Measurements from ENCODE around the gene SH3PXD2B.

Gene SH3PXD2B

DNA sequence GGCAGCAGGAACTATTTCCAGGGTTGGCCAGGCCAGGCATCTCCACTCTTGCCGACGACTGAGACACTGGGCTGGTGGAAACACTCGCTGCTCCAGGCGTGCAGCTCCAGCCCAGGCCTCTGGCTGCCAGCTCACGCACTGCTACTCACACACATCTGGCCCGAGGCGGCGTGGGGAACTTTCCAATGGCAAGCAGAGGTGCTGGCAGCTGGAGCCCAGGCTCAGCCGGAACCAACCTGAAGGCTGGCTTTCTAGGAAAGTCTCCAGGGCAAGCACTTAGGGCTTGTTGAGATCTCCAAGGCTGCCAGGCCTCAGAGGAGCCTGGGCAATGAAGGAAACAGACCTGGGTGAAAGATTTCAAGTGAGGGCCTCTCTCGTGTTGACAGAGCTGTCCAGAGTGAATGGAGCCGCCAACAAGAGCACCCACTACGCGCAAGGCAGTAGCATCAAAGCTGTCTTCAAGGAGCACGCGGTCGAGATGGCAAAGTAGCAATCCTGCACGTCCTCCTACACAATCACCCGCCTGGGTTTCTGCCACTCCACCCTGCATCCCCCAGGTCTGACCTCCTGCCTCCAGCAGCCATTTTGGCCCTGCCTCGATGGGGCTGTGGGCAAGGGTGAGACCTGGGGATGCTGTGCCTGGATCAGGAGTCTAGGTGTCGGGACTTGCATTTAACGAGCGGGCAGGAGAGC lies 14.4 kb downstream of the SH3PXD2B start:
- Mint-ChIP-seq H3K4me1 (ENCODE audit: low read depth) (peaks cover 19% of the 10 kb centered on the region), H3K4me3 (no peak overlapping the region), H3K27me3 (peaks cover 22% of the 10 kb centered on the region)

DNA sequence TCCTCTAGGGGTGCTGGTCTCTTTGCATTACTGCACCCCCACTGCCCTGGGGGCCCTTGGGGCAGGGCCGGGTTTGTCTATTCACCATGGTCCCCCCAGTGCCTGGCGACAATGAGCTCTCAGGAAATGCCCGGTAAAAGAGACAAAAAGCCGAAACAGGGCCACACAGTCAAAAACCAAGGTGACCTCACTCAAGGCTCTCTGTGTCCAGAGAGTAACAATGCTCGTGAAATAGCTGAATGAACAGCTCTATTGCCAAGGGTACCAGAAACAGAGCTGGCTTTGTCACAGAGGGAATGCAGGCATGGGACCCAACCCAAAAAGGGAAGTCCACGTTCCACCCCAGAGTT lies 16.0 kb downstream of the SH3PXD2B start:
- peaks cover 9% of the 10 kb centered on the region for H3K4me1 Mint-ChIP-seq (ENCODE audit: low read depth)

More for the DNA sequence above, 14.4 kb downstream of the SH3PXD2B start:
- H3K9me3 Mint-ChIP-seq = no peaks in the 10 kb centered on the region
- no peaks in the 10 kb centered on the region for H3K36me3 Mint-ChIP-seq (ENCODE audit: low read depth)
- no peak overlapping the region for H3K27ac Mint-ChIP-seq

DNA sequence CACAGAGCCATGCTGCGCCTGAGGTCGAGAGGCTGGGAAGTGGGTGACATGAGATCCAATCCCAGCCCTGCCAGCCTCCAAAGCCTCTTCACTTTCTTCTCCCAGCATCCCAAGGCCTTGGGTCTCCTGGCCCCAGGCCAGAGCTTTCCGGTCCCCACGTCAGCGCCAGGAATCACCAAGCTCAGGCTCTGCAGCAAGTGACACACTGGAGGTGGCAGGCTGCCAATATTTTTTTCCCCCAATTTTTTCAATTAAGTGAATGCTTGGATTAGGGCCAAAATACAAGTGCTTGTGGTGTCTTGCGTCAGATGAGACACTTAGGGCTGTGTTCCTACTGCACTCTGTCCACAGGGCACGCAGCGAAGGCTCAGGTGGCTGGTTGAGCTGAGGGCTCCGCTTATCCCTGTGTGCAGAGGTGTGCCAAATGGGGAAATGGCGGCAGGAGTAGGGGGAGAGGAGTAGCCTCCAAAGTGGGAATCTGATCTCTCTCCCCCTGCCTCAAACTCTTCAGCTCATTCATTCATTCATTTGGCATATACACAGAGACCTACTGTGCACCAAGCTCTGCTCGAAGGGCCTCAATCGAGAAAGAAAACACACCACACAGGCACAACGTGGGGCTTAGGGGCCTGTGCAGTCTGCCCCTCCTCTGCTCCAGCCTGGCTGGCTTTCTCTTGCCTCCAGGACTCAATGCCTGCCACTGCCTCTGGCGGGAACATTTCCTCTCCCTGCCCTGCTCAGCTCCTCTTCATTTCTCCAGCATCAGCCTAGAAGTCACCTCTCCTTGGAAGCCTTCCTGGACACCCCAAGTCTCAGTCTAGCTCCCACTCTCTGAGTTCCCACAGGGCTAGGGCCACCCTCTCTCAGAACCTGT lies 16.6 kb downstream of the SH3PXD2B start:
- no peak overlapping the region for H3K27ac Mint-ChIP-seq
- no peaks in the 10 kb centered on the region for H3K36me3 Mint-ChIP-seq (ENCODE audit: low read depth)
- no peak overlapping the region for H3K4me3 Mint-ChIP-seq
- no peaks in the 10 kb centered on the region for H3K9me3 Mint-ChIP-seq
- peaks cover 10% of the 10 kb centered on the region for H3K27me3 Mint-ChIP-seq
- peaks cover 3% of the 10 kb centered on the region for H3K4me1 Mint-ChIP-seq (ENCODE audit: low read depth)

More for the DNA sequence above, 16.0 kb downstream of the SH3PXD2B start:
- Mint-ChIP-seq H3K27me3 (peaks cover 9% of the 10 kb centered on the region), H3K9me3 (no peaks in the 10 kb centered on the region), H3K27ac (no peak overlapping the region), H3K36me3 (ENCODE audit: low read depth) (no peaks in the 10 kb centered on the region), H3K4me3 (no peak overlapping the region)

DNA sequence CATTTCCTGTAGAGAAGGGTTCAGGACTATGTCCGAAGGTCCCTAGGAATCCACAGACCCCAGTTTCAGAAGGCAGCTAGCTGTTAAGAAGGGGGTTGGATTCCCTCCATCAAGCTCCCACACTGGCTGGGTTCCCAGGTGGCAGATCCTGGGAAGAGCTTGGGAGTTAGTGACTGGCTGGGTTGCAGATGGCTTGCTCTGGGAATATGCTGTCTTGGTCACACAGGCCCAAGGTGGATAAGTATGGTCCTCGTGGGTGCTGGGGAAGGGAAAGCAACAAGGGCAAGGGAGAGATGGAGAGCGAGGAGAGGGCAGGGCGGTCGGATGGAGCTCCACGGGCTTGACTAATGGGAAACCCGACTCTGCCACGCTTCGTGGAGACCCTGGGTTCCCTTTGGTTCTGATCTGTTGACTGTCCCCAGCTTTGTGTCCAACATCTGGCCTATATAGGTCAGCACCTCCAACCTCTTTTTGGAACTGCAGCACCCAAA lies 17.4 kb downstream of the SH3PXD2B start:
- Mint-ChIP-seq H3K27me3 (peaks cover 4% of the 10 kb centered on the region), H3K4me1 (ENCODE audit: low read depth) (no peaks in the 10 kb centered on the region), H3K27ac (no peak overlapping the region), H3K36me3 (ENCODE audit: low read depth) (no peaks in the 10 kb centered on the region), H3K4me3 (no peak overlapping the region), H3K9me3 (no peaks in the 10 kb centered on the region)

DNA sequence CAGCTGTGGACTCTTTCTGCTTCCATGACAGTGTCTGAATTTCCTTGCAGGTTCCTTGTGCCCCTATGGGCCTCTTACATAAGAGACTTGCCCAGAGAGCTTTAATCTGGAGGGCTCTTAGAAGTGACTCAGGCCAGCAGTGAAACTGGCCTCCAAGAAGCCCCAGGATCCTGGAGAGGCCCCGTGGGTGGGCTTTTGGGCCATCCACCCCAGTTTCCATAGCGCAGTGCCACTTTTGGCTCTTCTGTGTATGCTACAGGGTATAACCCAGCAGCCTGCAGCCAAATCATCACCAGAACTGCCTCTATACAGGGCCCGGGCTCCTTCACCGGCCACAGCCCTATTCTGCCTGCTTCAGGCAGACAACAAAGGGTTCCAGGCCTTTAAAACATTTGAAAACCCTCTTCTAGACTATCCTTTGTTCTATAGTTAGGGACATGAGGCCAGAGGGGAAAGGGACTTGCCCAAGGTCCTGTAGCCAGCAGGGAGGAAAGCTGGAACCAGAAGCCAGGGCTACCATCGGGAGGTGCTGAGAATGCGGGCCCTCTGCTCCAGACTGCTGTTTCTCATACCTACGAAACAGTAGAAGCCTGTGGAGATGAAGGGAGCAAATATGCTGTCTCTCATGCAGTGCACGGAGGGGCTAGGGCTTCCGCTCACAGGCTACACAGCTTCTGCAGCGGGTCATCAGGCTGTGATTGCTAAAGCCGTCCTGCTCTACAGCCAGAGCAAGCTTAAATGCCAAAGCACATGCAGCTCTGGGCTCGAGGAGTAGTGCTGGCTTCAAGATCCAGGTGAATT lies 18.0 kb downstream of the SH3PXD2B start:
- Mint-ChIP-seq H3K4me3 (no peak overlapping the region), H3K27me3 (peaks cover 3% of the 10 kb centered on the region), H3K9me3 (no peaks in the 10 kb centered on the region), H3K4me1 (ENCODE audit: low read depth) (no peaks in the 10 kb centered on the region), H3K27ac (no peak overlapping the region), H3K36me3 (ENCODE audit: low read depth) (no peaks in the 10 kb centered on the region)

DNA sequence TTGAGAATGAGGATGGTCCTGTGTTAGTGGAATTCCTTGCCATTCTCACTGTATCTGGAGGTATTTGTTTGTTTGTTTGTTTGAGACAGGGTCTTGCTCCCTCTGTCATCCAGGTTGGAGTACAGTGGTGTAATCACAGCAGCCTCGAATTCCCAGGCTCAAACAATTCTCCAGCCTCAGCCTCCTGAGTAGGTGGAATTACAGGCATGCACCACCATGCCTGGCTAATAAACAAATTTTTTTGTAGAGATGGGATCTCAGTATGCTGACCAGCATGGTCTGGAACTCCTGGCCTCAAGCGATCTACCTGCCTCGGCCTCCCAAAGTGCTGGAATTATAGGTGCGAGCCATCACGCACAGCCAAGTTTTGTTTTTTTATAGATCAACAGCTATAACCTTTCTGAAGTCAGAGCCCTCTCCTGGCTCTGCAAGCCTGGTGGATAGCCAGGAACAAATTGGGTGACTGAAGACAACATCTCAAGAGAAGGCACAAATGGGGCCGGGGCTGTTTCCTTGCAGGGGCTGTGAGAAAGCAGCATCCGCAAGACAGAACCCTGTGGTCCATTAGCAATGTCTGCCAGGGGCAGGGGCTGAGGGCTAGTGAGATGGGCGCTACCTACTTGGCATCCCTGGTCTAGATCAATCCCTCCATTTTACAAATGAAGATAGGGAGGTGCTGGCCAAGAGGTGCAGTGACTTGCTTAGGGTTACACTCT lies 18.8 kb downstream of the SH3PXD2B start:
- no peaks in the 10 kb centered on the region for H3K9me3 Mint-ChIP-seq
- no peak overlapping the region for H3K27ac Mint-ChIP-seq
- H3K4me3 Mint-ChIP-seq = no peak overlapping the region
- no peaks in the 10 kb centered on the region for H3K4me1 Mint-ChIP-seq (ENCODE audit: low read depth)
- peaks cover 3% of the 10 kb centered on the region for H3K27me3 Mint-ChIP-seq
- H3K36me3 Mint-ChIP-seq (ENCODE audit: low read depth) = no peaks in the 10 kb centered on the region

DNA sequence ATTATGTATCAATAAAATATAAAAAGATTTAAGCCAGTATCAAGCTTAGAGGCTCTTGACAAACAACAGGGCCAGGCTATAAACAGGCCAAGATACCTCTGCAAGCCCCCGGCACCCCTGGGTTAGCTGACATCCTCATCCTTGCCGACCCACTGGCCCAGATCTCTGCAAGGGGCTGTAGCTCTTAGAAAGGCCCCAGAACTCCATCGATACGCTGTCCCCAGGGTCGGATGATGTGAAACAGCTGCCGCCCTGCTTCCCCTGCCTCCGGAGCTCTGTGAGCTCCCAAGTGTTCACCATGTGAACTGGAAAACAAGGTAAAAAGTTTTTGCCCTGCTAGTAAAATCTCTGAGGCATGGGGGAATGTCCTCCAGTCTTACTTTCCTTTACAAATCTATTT lies 20.1 kb downstream of the SH3PXD2B start:
- no peak overlapping the region for H3K27ac Mint-ChIP-seq
- H3K36me3 Mint-ChIP-seq (ENCODE audit: low read depth) = no peaks in the 10 kb centered on the region
- peaks cover 3% of the 10 kb centered on the region for H3K27me3 Mint-ChIP-seq
- no peak overlapping the region for H3K4me3 Mint-ChIP-seq
- H3K9me3 Mint-ChIP-seq = no peaks in the 10 kb centered on the region
- H3K4me1 Mint-ChIP-seq (ENCODE audit: low read depth) = no peaks in the 10 kb centered on the region

DNA sequence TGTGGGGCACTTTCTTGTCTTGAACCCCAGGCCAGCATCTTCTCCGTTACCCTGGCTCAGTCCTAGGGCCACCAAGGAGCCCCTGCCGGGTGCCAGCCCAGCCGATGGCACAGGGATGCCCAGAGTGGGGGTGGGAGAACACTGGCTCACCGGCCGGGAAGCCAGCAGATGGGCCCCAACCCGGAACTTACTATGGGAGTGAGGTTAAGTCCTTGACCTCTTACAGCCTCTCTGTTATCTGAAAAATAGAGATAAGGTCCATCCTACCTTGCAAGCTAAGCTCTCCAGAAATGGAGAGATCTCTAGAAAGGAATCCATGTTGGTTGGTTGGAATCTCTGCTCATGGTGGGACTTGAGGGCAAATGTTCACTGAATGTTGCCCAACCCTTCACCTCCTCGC lies 20.8 kb downstream of the SH3PXD2B start:
- Mint-ChIP-seq H3K9me3 (no peaks in the 10 kb centered on the region), H3K27me3 (peaks cover 9% of the 10 kb centered on the region), H3K4me3 (no peak overlapping the region), H3K27ac (no peak overlapping the region), H3K36me3 (ENCODE audit: low read depth) (no peaks in the 10 kb centered on the region), H3K4me1 (ENCODE audit: low read depth) (no peaks in the 10 kb centered on the region)

DNA sequence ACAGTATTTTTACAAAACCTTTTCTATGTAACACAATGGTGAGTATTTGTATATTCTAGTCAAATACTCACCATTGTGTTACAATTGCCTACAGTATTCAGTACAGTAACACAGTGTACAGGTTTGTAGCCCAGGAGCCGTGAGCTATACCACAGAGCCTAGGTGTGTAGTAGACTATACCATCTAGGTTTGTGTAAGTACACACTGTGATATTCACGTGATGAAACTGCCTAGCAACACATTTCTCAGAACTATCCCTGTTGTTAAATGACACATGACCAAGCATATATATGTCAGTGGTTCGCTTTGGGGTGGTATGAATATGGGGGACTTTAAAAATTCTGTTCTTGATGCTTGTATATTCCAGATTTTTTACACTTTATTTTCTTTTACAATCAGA lies 21.3 kb downstream of the SH3PXD2B start:
- Mint-ChIP-seq H3K27me3 (peaks cover 12% of the 10 kb centered on the region), H3K4me1 (ENCODE audit: low read depth) (no peaks in the 10 kb centered on the region), H3K9me3 (no peaks in the 10 kb centered on the region), H3K36me3 (ENCODE audit: low read depth) (no peaks in the 10 kb centered on the region), H3K4me3 (no peak overlapping the region), H3K27ac (no peak overlapping the region)

DNA sequence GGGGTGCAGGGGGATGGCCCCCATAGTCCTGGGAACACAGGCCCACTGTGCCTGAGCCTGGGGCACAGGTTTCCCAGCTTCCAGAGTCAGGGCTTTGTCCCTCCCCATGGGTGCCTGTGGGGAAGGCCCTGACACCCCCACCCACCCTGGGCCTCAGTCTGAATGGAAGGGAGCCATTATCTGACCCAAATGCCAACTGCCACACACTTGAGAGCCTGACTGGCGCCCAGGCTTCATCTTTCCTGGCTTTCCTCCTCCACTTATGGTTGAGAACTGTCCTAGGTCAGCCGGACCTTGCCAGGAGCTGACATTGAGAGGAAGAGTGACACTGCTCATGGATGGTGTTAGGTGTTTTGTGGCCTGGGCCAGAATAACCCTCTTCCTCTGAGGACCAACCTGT lies 24.0 kb downstream of the SH3PXD2B start:
- Mint-ChIP-seq H3K36me3 (ENCODE audit: low read depth) (no peaks in the 10 kb centered on the region), H3K9me3 (no peaks in the 10 kb centered on the region), H3K4me1 (ENCODE audit: low read depth) (no peaks in the 10 kb centered on the region), H3K27me3 (peaks cover 20% of the 10 kb centered on the region), H3K4me3 (no peak overlapping the region), H3K27ac (no peak overlapping the region)

DNA sequence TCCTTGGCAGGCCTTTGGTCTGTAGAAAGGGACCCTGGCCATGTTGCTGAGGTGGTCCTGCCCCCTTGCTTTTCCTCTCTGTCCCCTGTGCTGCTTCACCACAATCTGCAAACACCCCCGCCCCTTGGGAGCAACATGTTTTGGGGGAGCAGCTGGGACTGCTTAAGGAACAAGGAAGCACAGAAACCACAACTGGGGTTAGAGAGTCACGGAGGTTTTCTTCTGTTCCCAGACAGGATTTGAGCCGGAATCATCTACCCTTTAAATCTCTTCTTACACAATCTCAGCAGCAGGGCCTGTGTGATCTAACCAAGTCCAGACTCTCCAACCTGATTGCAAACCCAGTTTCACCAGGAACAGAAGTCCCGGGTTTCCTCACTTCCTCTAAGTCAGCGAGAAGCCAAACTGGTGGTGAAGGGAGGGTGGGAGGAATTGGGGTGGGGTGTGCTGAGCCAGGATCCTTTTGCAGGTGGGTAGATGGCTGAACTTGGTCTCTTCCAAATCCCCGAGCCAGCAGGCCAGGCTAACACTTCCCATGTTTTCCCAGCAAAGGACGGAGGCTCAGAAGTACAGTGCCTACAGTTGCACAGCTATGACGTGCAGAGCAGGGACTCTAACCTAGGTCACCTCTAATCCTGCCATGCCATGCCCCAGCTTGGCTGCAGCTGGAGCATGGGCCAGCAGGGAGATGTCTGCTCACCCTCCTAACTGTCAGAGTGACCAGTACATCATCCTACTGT lies 25.0 kb downstream of the SH3PXD2B start:
- H3K4me3 Mint-ChIP-seq = no peak overlapping the region
- H3K27me3 Mint-ChIP-seq = peaks cover 20% of the 10 kb centered on the region
- no peaks in the 10 kb centered on the region for H3K9me3 Mint-ChIP-seq
- H3K27ac Mint-ChIP-seq = no peak overlapping the region
- no peaks in the 10 kb centered on the region for H3K36me3 Mint-ChIP-seq (ENCODE audit: low read depth)
- H3K4me1 Mint-ChIP-seq (ENCODE audit: low read depth) = no peaks in the 10 kb centered on the region

DNA sequence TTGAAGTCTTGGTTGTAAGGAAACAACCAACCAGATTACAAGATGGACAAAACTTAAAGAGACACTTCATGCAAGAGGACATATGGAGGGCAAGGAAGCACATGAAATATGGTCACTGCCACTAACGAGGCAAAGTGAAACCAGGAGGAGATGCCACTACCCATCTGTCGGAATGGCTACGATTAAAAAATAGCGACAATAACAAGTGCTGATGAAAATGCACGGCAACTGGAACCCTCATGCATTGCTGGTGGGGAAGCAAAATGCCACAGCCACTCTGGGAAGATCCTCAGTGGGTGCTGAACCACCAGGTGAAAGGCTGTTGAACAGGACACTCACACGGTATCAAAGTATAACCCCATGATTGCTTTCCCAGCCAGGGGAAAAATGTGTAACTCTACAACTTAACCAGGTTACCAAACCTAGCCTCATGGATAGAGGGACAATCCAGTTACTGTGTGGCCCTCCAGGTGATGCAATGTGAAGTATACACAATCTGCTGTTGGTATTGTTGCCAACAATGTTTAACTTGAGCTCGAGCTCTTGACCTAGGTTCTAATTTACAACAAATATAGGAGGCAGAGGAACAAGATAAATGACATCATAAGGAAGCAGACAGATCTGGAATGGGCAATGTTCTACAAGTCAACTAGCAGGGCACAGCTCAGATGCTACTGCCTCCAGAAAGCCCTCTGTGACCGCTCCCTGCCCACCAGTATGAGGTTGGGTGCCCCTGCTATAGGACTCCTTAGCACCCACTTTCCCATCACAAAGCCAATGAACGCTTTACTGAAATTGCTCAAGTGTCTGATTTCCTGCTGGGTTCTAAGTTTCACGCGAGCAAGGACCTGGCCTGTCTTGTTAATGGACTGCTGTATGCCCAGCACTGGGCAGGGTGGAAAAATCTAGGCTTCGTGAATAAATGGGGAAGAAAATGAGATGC lies 25.8 kb downstream of the SH3PXD2B start:
- H3K36me3 Mint-ChIP-seq (ENCODE audit: low read depth) = no peaks in the 10 kb centered on the region
- no peaks in the 10 kb centered on the region for H3K4me1 Mint-ChIP-seq (ENCODE audit: low read depth)
- H3K4me3 Mint-ChIP-seq = no peak overlapping the region
- peaks cover 20% of the 10 kb centered on the region for H3K27me3 Mint-ChIP-seq
- no peaks in the 10 kb centered on the region for H3K9me3 Mint-ChIP-seq
- H3K27ac Mint-ChIP-seq = no peak overlapping the region

DNA sequence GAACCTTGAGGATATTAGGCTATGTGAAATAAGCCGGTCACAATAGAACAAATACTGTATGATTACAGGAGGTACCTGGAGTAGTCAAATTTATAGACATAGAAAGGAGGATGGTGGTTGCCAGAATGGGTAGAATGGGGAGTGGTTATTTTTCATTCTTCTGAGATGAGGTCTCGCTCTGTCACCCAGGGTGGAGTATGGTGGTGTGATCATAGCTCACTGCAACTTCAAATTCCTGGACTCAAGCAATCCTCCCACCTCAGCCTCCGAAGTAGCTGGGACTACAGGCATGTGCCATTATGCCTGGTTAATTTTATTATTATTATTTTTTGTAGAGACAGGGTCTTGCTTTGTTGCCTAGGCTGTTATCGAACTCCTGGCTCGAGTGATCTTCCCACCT lies 27.1 kb downstream of the SH3PXD2B start:
- Mint-ChIP-seq H3K4me3 (no peak overlapping the region), H3K4me1 (ENCODE audit: low read depth) (no peaks in the 10 kb centered on the region), H3K36me3 (ENCODE audit: low read depth) (no peaks in the 10 kb centered on the region), H3K9me3 (no peaks in the 10 kb centered on the region), H3K27ac (no peak overlapping the region), H3K27me3 (peaks cover 17% of the 10 kb centered on the region)
